H1 (cell line): Measurements from ENCODE around the gene PROSER2.

Experiments
- CBX5 ChIP-seq: fragments of 300-800, 300-1000 bp; sonication (generic); IDR thresholded peaks from 2 replicates; pipeline ENCODE4 v1.7.1; 2016; ENCODE audit warnings: antibody characterized with exemption, low read length, low read depth
- EP300 ChIP-seq, 2 experiments: IDR thresholded peaks; 1 replicate in 1 of 2; 2 replicates in 1 of 2; pipeline ENCODE4 v1.6.1; 2011 to 2012; ENCODE audit warnings: low read depth in 2 of 2, low read length in 2 of 2, mild to moderate bottlenecking in 2 of 2, borderline replicate concordance in 1 of 2, inconsistent platforms in 1 of 2, moderate library complexity in 1 of 2
- EZH2 ChIP-seq: fragments of 200-600 bp; sonication (generic); IDR thresholded peaks from 2 replicates; pipeline ENCODE4 v1.7.1; 2012; ENCODE audit warnings: low read depth, mild to moderate bottlenecking, moderate library complexity, low read length, inconsistent platforms; ENCODE audit not compliant: severe bottlenecking
- GABPA ChIP-seq: IDR thresholded peaks from 2 replicates; pipeline ENCODE4 v1.6.1; 2011; ENCODE audit warnings: mild to moderate bottlenecking, low read length, moderate library complexity, borderline replicate concordance; ENCODE audit not compliant: insufficient read depth
- JUND ChIP-seq: IDR thresholded peaks from 2 replicates; pipeline ENCODE4 v1.6.1; 2011; ENCODE audit warnings: mild to moderate bottlenecking, improper control_type of control experiment, low read length
- POLR2AphosphoS5 ChIP-seq: IDR thresholded peaks from 2 replicates; pipeline ENCODE4 v1.6.1; 2011; ENCODE audit warnings: low read depth, low read length
- RFX5 ChIP-seq: IDR thresholded peaks from 2 replicates; pipeline ENCODE4 v1.6.1; 2011; ENCODE audit warnings: low read depth, low read length, improper control_type of control experiment, borderline replicate concordance
- TF ChIP-seq, protein P1 (sequence below), 3 experiments: IDR thresholded peaks; 1 replicate in 2 of 3; 2 replicates in 1 of 3; pipeline versions ENCODE4 v1.5.1 to v1.6.1; 2011; ENCODE audit warnings: low read length in 3 of 3, mild to moderate bottlenecking in 3 of 3, inconsistent platforms in 2 of 3, low read depth in 1 of 3, moderate library complexity in 1 of 3; ENCODE audit not compliant: insufficient read depth in 1 of 3; ENCODE audit errors: control extremely low read depth in 1 of 3

DNA sequence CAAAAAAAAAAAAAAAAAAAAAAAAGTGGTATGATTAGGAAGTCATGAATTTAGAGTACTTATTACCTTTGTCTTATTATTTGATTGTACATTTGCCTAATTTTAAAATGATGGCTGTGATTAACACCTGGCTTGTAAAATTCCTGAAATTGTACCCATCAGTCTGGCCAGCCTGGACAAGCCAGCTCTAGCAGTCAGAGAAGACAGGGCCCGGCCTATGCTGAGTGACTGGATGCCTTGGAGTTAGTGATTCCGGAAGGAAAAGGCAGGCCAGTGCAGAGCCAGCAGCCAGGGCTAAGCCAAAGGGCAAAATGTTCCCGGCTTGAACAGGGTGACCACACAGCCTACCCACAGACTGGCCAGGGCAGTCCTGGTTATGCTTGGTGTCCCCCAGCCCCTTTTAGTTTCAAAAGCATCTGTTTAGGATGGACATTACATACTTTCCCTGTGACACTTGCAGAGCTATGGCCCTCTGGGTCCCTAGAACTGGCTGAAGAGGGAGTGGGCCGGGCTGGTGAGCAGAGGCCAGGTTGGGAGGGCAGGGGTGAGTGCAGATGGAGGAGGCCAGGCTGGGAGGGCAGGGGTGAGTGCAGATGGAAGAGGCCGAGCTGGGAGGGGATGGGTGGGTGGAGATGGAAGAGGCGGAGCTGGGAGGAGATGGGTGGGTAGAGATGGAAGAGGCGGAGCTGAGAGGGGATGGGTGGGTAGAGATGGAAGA, 61.7 kb downstream of the PROSER2 start:
- TF ChIP-seq, protein P1, sequence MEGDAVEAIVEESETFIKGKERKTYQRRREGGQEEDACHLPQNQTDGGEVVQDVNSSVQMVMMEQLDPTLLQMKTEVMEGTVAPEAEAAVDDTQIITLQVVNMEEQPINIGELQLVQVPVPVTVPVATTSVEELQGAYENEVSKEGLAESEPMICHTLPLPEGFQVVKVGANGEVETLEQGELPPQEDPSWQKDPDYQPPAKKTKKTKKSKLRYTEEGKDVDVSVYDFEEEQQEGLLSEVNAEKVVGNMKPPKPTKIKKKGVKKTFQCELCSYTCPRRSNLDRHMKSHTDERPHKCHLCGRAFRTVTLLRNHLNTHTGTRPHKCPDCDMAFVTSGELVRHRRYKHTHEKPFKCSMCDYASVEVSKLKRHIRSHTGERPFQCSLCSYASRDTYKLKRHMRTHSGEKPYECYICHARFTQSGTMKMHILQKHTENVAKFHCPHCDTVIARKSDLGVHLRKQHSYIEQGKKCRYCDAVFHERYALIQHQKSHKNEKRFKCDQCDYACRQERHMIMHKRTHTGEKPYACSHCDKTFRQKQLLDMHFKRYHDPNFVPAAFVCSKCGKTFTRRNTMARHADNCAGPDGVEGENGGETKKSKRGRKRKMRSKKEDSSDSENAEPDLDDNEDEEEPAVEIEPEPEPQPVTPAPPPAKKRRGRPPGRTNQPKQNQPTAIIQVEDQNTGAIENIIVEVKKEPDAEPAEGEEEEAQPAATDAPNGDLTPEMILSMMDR (IDR thresholded peaks at IDR 0.05; ENCODE audit: control extremely low read depth in 1 of 3, insufficient read depth in 1 of 3, low read depth in 1 of 3, low read length in 3 of 3) = no peak
- TF ChIP-seq POLR2AphosphoS5 = no peak
- TF ChIP-seq EZH2 = no peak
- TF ChIP-seq EP300 (IDR thresholded peaks at IDR 0.05; ENCODE audit: borderline replicate concordance in 1 of 2, low read depth in 2 of 2, low read length in 2 of 2) = no peak
- TF ChIP-seq GABPA = no peak
- no peak for TF ChIP-seq JUND
- no peak for TF ChIP-seq CBX5
- TF ChIP-seq RFX5 = no peak
